Hepatocyte (in vitro differentiated cells): ENCODE data around the gene RYR3. TPM values are rescaled to one million over a fixed set of nuclear protein-coding genes. Genes with fewer than 3 reads are reported as not detected.

Experiments used
- DNase-seq: peaks from one replicate; pipeline ENCODE4 v3.0.0-alpha.2; 2016; ENCODE audit warnings: low spot score
- H2AFZ ChIP-seq: fragments of 200-600 bp; sonication (generic); 2 replicates; pipeline ENCODE4 v1.6.0; 2016; ENCODE audit warnings: antibody characterized with exemption, mild to moderate bottlenecking
- H3K27ac ChIP-seq: fragments of 200-600 bp; sonication (generic); 2 replicates; pipeline ENCODE4 v1.5.1; 2016; ENCODE audit warnings: mild to moderate bottlenecking
- H3K27me3 ChIP-seq: fragments of 200-600 bp; sonication (generic); 2 replicates; pipeline ENCODE4 v1.6.1; 2016
- H3K36me3 ChIP-seq: fragments of 200-600 bp; sonication (generic); replicated peaks from 2 replicates; pipeline ENCODE4 v1.5.1; 2016; ENCODE audit warnings: low read depth; ENCODE audit not compliant: insufficient read depth
- H3K4me1 ChIP-seq: fragments of 200-600 bp; sonication (generic); 2 replicates; pipeline ENCODE4 v1.5.1; 2016; ENCODE audit warnings: mild to moderate bottlenecking, moderate library complexity; ENCODE audit not compliant: insufficient read depth
- H3K4me2 ChIP-seq: fragments of 200-600 bp; sonication (generic); 2 replicates; pipeline ENCODE4 v1.6.0; 2016
- H3K4me3 ChIP-seq: fragments of 200-600 bp; sonication (generic); 2 replicates; pipeline ENCODE4 v1.5.1; 2016; ENCODE audit warnings: mild to moderate bottlenecking
- H3K79me2 ChIP-seq: fragments of 200-600 bp; sonication (generic); 2 replicates; pipeline ENCODE4 v1.6.0; 2017; ENCODE audit warnings: mild to moderate bottlenecking
- H3K9me2 ChIP-seq: fragments of 200-600 bp; sonication (generic); replicated peaks from 2 replicates; pipeline ENCODE4 v1.6.0; 2017; ENCODE audit warnings: mild to moderate bottlenecking; ENCODE audit not compliant: insufficient read depth
- H3K9me3 ChIP-seq: fragments of 200-600 bp; sonication (generic); 2 replicates; pipeline ENCODE4 v1.5.1; 2016; ENCODE audit warnings: low read depth, mild to moderate bottlenecking
- H4K20me1 ChIP-seq: fragments of 200-600 bp; sonication (generic); 2 replicates; pipeline ENCODE4 v1.6.0; 2016; ENCODE audit warnings: mild to moderate bottlenecking; ENCODE audit not compliant: insufficient read depth, poor library complexity, severe bottlenecking
- EZH2 ChIP-seq: fragments of 200-600 bp; sonication (generic); IDR thresholded peaks from 2 replicates; pipeline ENCODE4 v1.6.1; 2016; ENCODE audit warnings: antibody characterized with exemption, mild to moderate bottlenecking, borderline replicate concordance
- EZH2phosphoT487 ChIP-seq: fragments of 200-600 bp; sonication (generic); IDR thresholded peaks from one replicate; pipeline ENCODE4 v1.6.1; 2018; ENCODE audit warnings: antibody characterized with exemption, mild to moderate bottlenecking, low read depth, moderate library complexity; ENCODE audit not compliant: unreplicated experiment, severe bottlenecking
- WGBS: methylation state at CpG from one replicate; pipeline ENCODE4 v1.1.6; 2016; ENCODE audit warnings: low lambda C conversion rate; ENCODE audit errors: missing lambda C conversion rate; 5-methylcytosine and 5-hydroxymethylcytosine counted together
- polyA plus RNA-seq: library from polyadenylated mRNA; unstranded; fragments of >200 nt; fragmentation: Nextera tagmentation; extraction: Ambion mirVana; gene quantifications from 2 replicates; pipeline ENCODE4 v1.2.1, GENCODE V29; 2016
- total RNA-seq: library from RNA; depleted of rRNA; stranded (reverse); fragments of >200 nt; gene quantifications from 2 replicates; pipeline ENCODE4 v1.2.3, GENCODE V29; 2014
- TF ChIP-seq, protein P1 (sequence below): fragments of 200-600 bp; sonication (generic); IDR thresholded peaks from 2 replicates; pipeline ENCODE4 v1.5.1; 2016; ENCODE audit warnings: antibody characterized with exemption, mild to moderate bottlenecking; ENCODE audit not compliant: poor library complexity

Gene RYR3
- total and polyA plus RNA-seq, 2 experiments from 2014 or later: 0.36 to 0.37 TPM

- no peak for DNase-seq
- peaks cover 4% of the 10 kb centered on the region for H3K4me1 ChIP-seq
- no peaks in the 10 kb centered on the region for H3K79me2 ChIP-seq
- H3K9me3 ChIP-seq: no peaks in the 10 kb centered on the region
- no peaks in the 10 kb centered on the region for H4K20me1 ChIP-seq
- 71% methylated on average over 5 of the region's 5 CpGs for WGBS
- H3K4me3 ChIP-seq: no peak overlapping the region
- TF ChIP-seq, protein P1, sequence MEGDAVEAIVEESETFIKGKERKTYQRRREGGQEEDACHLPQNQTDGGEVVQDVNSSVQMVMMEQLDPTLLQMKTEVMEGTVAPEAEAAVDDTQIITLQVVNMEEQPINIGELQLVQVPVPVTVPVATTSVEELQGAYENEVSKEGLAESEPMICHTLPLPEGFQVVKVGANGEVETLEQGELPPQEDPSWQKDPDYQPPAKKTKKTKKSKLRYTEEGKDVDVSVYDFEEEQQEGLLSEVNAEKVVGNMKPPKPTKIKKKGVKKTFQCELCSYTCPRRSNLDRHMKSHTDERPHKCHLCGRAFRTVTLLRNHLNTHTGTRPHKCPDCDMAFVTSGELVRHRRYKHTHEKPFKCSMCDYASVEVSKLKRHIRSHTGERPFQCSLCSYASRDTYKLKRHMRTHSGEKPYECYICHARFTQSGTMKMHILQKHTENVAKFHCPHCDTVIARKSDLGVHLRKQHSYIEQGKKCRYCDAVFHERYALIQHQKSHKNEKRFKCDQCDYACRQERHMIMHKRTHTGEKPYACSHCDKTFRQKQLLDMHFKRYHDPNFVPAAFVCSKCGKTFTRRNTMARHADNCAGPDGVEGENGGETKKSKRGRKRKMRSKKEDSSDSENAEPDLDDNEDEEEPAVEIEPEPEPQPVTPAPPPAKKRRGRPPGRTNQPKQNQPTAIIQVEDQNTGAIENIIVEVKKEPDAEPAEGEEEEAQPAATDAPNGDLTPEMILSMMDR: no peak
- TF ChIP-seq EZH2 (no peak), EZH2phosphoT487 (no peak)
- H3K27ac ChIP-seq: no peak overlapping the region
- no peak overlapping the region for H3K4me2 ChIP-seq
- no peak overlapping the region for H2AFZ ChIP-seq
- H3K27me3 ChIP-seq: no peaks in the 10 kb centered on the region
- H3K9me2 ChIP-seq: no peaks in the 10 kb centered on the region
- no peaks in the 10 kb centered on the region for H3K36me3 ChIP-seq
Measured at GRCh38 chr15:33864360-33865075, 553.8 kb downstream of the RYR3 start.

DNA sequence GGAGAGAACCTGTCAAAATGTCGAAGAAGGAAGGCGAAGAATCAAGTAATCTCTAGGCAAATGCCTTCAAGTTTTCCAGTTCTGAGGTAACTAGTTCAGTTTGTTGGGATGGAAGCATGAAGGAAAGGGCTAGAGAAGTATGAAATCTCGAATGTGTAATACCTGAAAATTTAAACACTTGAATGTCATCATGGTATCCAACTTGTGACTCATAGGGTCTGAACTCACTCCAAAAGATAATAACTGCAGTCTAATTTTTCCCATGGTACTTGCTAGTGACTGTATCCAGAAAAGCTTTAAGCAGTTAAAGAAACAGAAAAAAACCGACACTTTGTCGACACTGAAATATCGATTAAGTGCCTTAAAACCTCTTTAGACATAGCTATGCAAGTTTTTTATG, 554.6 kb downstream of the RYR3 start:
- Histone ChIP-seq H3K9me2 (no peaks in the 10 kb centered on the region), H3K27ac (no peak overlapping the region), H3K4me3 (no peak overlapping the region), H4K20me1 (no peaks in the 10 kb centered on the region), H3K4me1 (peaks cover 4% of the 10 kb centered on the region), H3K79me2 (no peaks in the 10 kb centered on the region), H3K4me2 (no peak overlapping the region), H3K9me3 (no peaks in the 10 kb centered on the region), H3K27me3 (no peaks in the 10 kb centered on the region), H2AFZ (no peak overlapping the region), H3K36me3 (no peaks in the 10 kb centered on the region)
- 91% methylated on average over 6 of the region's 6 CpGs for WGBS
- DNase-seq: no peak
- no peak for TF ChIP-seq EZH2phosphoT487
- TF ChIP-seq, protein P1: no peak
- no peak for TF ChIP-seq EZH2

GRCh38 chr15:33866101-33866737, 555.5 kb downstream of the RYR3 start:
- Histone ChIP-seq H3K4me1 (peaks cover 4% of the 10 kb centered on the region), H3K9me3 (no peaks in the 10 kb centered on the region), H3K4me3 (no peak overlapping the region), H3K36me3 (no peaks in the 10 kb centered on the region), H4K20me1 (no peaks in the 10 kb centered on the region), H3K27ac (no peak overlapping the region), H3K4me2 (no peak overlapping the region), H3K9me2 (no peaks in the 10 kb centered on the region), H2AFZ (no peak overlapping the region), H3K79me2 (no peaks in the 10 kb centered on the region), H3K27me3 (no peaks in the 10 kb centered on the region)
- no peak for TF ChIP-seq EZH2phosphoT487
- 41% methylated on average over 3 of the region's 3 CpGs for WGBS
- DNase-seq: no peak

GRCh38 chr15:33871980-33872379, 561.2 kb downstream of the RYR3 start:
- H3K9me3 ChIP-seq: no peaks in the 10 kb centered on the region
- H3K4me1 ChIP-seq: peaks cover 4% of the 10 kb centered on the region
- no peaks in the 10 kb centered on the region for H3K79me2 ChIP-seq
- no peak overlapping the region for H3K27ac ChIP-seq
- no peaks in the 10 kb centered on the region for H3K9me2 ChIP-seq
- no peak overlapping the region for H2AFZ ChIP-seq
- TF ChIP-seq, protein P1: no peak
- no peak for TF ChIP-seq EZH2phosphoT487
- no peak for TF ChIP-seq EZH2
- no peaks in the 10 kb centered on the region for H3K27me3 ChIP-seq
- H4K20me1 ChIP-seq: no peaks in the 10 kb centered on the region
- no peak for DNase-seq
- 100% methylated on average over 2 of the region's 2 CpGs for WGBS
- no peak overlapping the region for H3K4me2 ChIP-seq
- H3K36me3 ChIP-seq: no peaks in the 10 kb centered on the region
- H3K4me3 ChIP-seq: no peak overlapping the region
